ENCODE measurements around the gene PRKN.
"Not testable (repeated sequence)": the region's sequence is repeated elsewhere in the genome, so short reads cannot be mapped to it uniquely, and the experiment has no call there.

Gene PRKN

GRCh38 chr6:161884782-161885181 is 842.8 kb downstream of the PRKN start:
- no peak overlapping the region for H3K4me3 ChIP-seq (ENCODE audit: low read depth, low read length)
- no peak for TF ChIP-seq CTCF (IDR thresholded peaks at IDR 0.05; ENCODE audit: low read depth, low read length)

GRCh38 chr6:161882196-161882765 is 845.3 kb downstream of the PRKN start:
- no peak for TF ChIP-seq CTCF (IDR thresholded peaks at IDR 0.05; ENCODE audit: low read depth, low read length)
- H3K4me3 ChIP-seq (ENCODE audit: low read depth, low read length): no peak overlapping the region

GRCh38 chr6:161880056-161880455 is 847.5 kb downstream of the PRKN start:
- TF ChIP-seq CTCF (IDR thresholded peaks at IDR 0.05; ENCODE audit: low read depth, low read length): no peak

GRCh38 chr6:161876231-161876630 is 851.3 kb downstream of the PRKN start:
- no peak for TF ChIP-seq CTCF (IDR thresholded peaks at IDR 0.05; ENCODE audit: low read depth, low read length)
- H3K4me3 ChIP-seq (ENCODE audit: low read depth, low read length): no peak overlapping the region

More at GRCh38 chr6:161880056-161880455, 847.5 kb downstream of the PRKN start:
- no peak overlapping the region for H3K4me3 ChIP-seq (ENCODE audit: low read depth, low read length)

- no peak overlapping the region for H3K4me3 ChIP-seq (ENCODE audit: low read depth, low read length)
- no peak for TF ChIP-seq CTCF (IDR thresholded peaks at IDR 0.05; ENCODE audit: low read depth, low read length)
These were observed 857.2 kb downstream of the PRKN start for GRCh38 chr6:161870236-161870901.

- no peak for TF ChIP-seq CTCF (IDR thresholded peaks at IDR 0.05; ENCODE audit: low read depth, low read length)
These were observed 858.1 kb downstream of the PRKN start for GRCh38 chr6:161869491-161869890.

GRCh38 chr6:161866570-161866969 is 861.0 kb downstream of the PRKN start:
- no peak for TF ChIP-seq CTCF (IDR thresholded peaks at IDR 0.05; ENCODE audit: low read depth, low read length)
- no peak overlapping the region for H3K4me3 ChIP-seq (ENCODE audit: low read depth, low read length)

More at GRCh38 chr6:161869491-161869890, 858.1 kb downstream of the PRKN start:
- no peak overlapping the region for H3K4me3 ChIP-seq (ENCODE audit: low read depth, low read length)

- not testable (repeated sequence) for H3K4me3 ChIP-seq (ENCODE audit: low read depth, low read length)
These were observed 866.5 kb downstream of the PRKN start for GRCh38 chr6:161861061-161861460.

All from WI38 (cell line).